ENCODE results near the gene MINDY1. TPM values are rescaled to one million over a fixed set of nuclear protein-coding genes. Genes with fewer than 3 reads are reported as not detected.

The MINDY1 gene
- total RNA-seq, 1 experiment from 2014 or later: 6.8 TPM

GRCh38 chr1:151024540-151025146 lies 17.9 kb upstream of the MINDY1 start:
- H3K27ac ChIP-seq (ENCODE audit: insufficient read length, low read depth, low read length): no peak overlapping the region
- peak overlapping the region in 1 of 3 experiments; percentile 63; a peak in 2 of 7 replicates for H3K27ac Mint-ChIP-seq

More at GRCh38 chr1:151024540-151025146, 17.9 kb upstream of the MINDY1 start:
- H2BK120ac ChIP-seq (ENCODE audit: low read depth, low read length, poor library complexity, severe bottlenecking): no peak overlapping the region
- H3K9ac ChIP-seq (ENCODE audit: extremely low read depth, insufficient read length, low read length): no peak overlapping the region
- H3K79me2 ChIP-seq (ENCODE audit: insufficient read depth, low read length): no peaks in the 10 kb centered on the region
- no peak overlapping the region for H4K91ac ChIP-seq (ENCODE audit: insufficient read length, low read depth, low read length)
- H3K4me3 Mint-ChIP-seq: peak overlapping the region in 1 of 2 experiments; percentile 54; a peak in 1 of 5 replicates
- H3K9me3 Mint-ChIP-seq: no peaks in the 10 kb centered on the region
- H3K4me1 ChIP-seq (ENCODE audit: insufficient read depth, low read length): no peaks in the 10 kb centered on the region
- no peak overlapping the region for H2AK5ac ChIP-seq (ENCODE audit: insufficient read length, low read length)
- no peak overlapping the region for H3T11ph ChIP-seq (ENCODE audit: low read length)
- no peaks in the 10 kb centered on the region for H3K23me2 ChIP-seq (ENCODE audit: insufficient read length, low read depth, low read length, poor library complexity, severe bottlenecking)
- H3K27me3 ChIP-seq (ENCODE audit: insufficient read depth, low read length): no peaks in the 10 kb centered on the region
- H3K23ac ChIP-seq (ENCODE audit: insufficient read length, low read depth, low read length): no peak overlapping the region
- WGBS (ENCODE audit: extremely low coverage, insufficient read length, low lambda C conversion rate): no CpG with 5 or more reads among the region's 6 CpGs
- H3K18ac ChIP-seq (ENCODE audit: insufficient read length, low read depth, low read length): no peak overlapping the region
- H3K4me2 ChIP-seq (ENCODE audit: insufficient read depth, insufficient read length, low read length): no peak overlapping the region
- H3K14ac ChIP-seq (ENCODE audit: insufficient read depth, low read length): no peak overlapping the region
- DNase-seq: peak; percentile 92
- H3K4ac ChIP-seq (ENCODE audit: low read depth, low read length): no peak overlapping the region
- H2BK12ac ChIP-seq (ENCODE audit: insufficient read length, low read depth, low read length): no peak overlapping the region
- H3K9me3 ChIP-seq (ENCODE audit: control insufficient read depth, low read depth, low read length): no peaks in the 10 kb centered on the region
- H4K5ac ChIP-seq (ENCODE audit: insufficient read length, low read depth, low read length): no peak overlapping the region
- peak overlapping the region; percentile 77 for H4K8ac ChIP-seq (replicated peaks; ENCODE audit: insufficient read length, low read depth, low read length)
- H3K79me1 ChIP-seq (ENCODE audit: insufficient read depth, low read depth, low read length, poor library complexity, severe bottlenecking): no peaks in the 10 kb centered on the region
- no peaks in the 10 kb centered on the region for H3K27me3 Mint-ChIP-seq (ENCODE audit: low read depth)
- H2BK20ac ChIP-seq (ENCODE audit: low read depth, low read length, poor library complexity, severe bottlenecking): no peak overlapping the region
- H3K36me3 Mint-ChIP-seq (ENCODE audit: insufficient read depth in 1 of 3, low read depth in 3 of 3): peaks cover 16 to 39% (median 39%) of the 10 kb centered on the region in 3 experiments; a peak in 6 of 7 replicates
- H4K20me1 ChIP-seq (ENCODE audit: control insufficient read depth, insufficient read depth, insufficient read length): no peaks in the 10 kb centered on the region
- peak overlapping the region; percentile 86 for H3K56ac ChIP-seq (ENCODE audit: insufficient read length, low read depth, low read length)
- H2AFZ ChIP-seq (ENCODE audit: low read length): no peak overlapping the region
- no peak overlapping the region for H2BK5ac ChIP-seq (ENCODE audit: insufficient read length, low read length)
- TF ChIP-seq, protein P1, sequence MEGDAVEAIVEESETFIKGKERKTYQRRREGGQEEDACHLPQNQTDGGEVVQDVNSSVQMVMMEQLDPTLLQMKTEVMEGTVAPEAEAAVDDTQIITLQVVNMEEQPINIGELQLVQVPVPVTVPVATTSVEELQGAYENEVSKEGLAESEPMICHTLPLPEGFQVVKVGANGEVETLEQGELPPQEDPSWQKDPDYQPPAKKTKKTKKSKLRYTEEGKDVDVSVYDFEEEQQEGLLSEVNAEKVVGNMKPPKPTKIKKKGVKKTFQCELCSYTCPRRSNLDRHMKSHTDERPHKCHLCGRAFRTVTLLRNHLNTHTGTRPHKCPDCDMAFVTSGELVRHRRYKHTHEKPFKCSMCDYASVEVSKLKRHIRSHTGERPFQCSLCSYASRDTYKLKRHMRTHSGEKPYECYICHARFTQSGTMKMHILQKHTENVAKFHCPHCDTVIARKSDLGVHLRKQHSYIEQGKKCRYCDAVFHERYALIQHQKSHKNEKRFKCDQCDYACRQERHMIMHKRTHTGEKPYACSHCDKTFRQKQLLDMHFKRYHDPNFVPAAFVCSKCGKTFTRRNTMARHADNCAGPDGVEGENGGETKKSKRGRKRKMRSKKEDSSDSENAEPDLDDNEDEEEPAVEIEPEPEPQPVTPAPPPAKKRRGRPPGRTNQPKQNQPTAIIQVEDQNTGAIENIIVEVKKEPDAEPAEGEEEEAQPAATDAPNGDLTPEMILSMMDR (conservative IDR thresholded peaks at IDR 0.05): peak; percentile 88
- peaks cover 0 to 5% of the 10 kb centered on the region in 2 experiments; a peak in 2 of 4 replicates for H3K4me1 Mint-ChIP-seq
- H2BK15ac ChIP-seq (ENCODE audit: low read depth, low read length): no peak overlapping the region
